IMR-90 (cell line): ENCODE results near the gene WDR3. TPM values are rescaled to one million over a fixed set of nuclear protein-coding genes. Genes with fewer than 3 reads are reported as not detected.

ENCODE experiments used
- ATAC-seq: fragments of 200-7000 bp; cut with Tn5 transposase; 2 replicates; pipeline ENCODE4 v1.9.1; 2020; ENCODE audit warnings: low read depth, mild to moderate bottlenecking, moderate library complexity
- BruUV-seq: library from RNA; stranded (reverse); fragments of 400-500 nt; replicated peaks from 2 replicates; lab custom pipeline; 2021; lab: Mats Ljungman, UMichigan
- CTCF ChIA-PET: fragments of 300-600 bp; formaldehyde crosslinking; extraction: SDS; loops from one replicate; lab custom pipeline; 2021; ENCODE audit warnings: antibody characterized with exemption; lab: Yijun Ruan, JAX
- POLR2A ChIA-PET: fragments of 300-600 bp; sonication (Branson Sonifier 250); formaldehyde crosslinking; loops from one replicate; lab custom pipeline; 2022; ENCODE audit warnings: antibody characterized with exemption; ENCODE audit not compliant: unreplicated experiment; lab: Charles Lee
- DNase-seq: peaks from one replicate; pipeline ENCODE4 v3.0.0; 2013
- H2AFZ ChIP-seq: replicated peaks from 2 replicates; pipeline ENCODE3; 2013; ENCODE audit warnings: low read length, mild to moderate bottlenecking; ENCODE audit not compliant: poor library complexity
- H2AK5ac ChIP-seq: 2 replicates; pipeline ENCODE4 v1.6.1; 2013; ENCODE audit warnings: low read depth, low read length, inconsistent platforms
- H2AK9ac ChIP-seq: replicated peaks from 2 replicates; pipeline ENCODE3; 2013; ENCODE audit warnings: mild to moderate bottlenecking, low read depth, low read length, moderate library complexity; ENCODE audit not compliant: poor library complexity
- H2BK120ac ChIP-seq: 2 replicates; pipeline ENCODE4 v1.6.1; 2013; ENCODE audit warnings: low read depth, low read length, inconsistent platforms
- H2BK15ac ChIP-seq: 3 replicates; pipeline ENCODE4 v1.6.1; 2013; ENCODE audit warnings: low read depth, low read length, inconsistent platforms
- H2BK20ac ChIP-seq: 2 replicates; pipeline ENCODE4 v1.6.1; 2013; ENCODE audit warnings: low read depth, mild to moderate bottlenecking, inconsistent platforms, low read length, moderate library complexity
- H2BK5ac ChIP-seq: 2 replicates; pipeline ENCODE4 v1.6.1; 2013; ENCODE audit warnings: mild to moderate bottlenecking, low read depth, low read length, inconsistent platforms; ENCODE audit not compliant: poor library complexity, severe bottlenecking
- H3K14ac ChIP-seq: replicated peaks from 2 replicates; pipeline ENCODE4 v1.6.1; 2013; ENCODE audit warnings: low read depth, low read length, inconsistent platforms
- H3K18ac ChIP-seq: 2 replicates; pipeline ENCODE4 v1.6.1; 2013; ENCODE audit warnings: low read depth, low read length, control low read depth
- H3K23ac ChIP-seq: 2 replicates; pipeline ENCODE4 v1.6.1; 2013; ENCODE audit warnings: low read depth, low read length, inconsistent platforms
- H3K27ac ChIP-seq: 2 replicates; pipeline ENCODE4 v1.5.1; 2013; ENCODE audit warnings: mild to moderate bottlenecking, control low read depth, low read length; ENCODE audit not compliant: insufficient read depth
- H3K27me3 ChIP-seq: 2 replicates; pipeline ENCODE4 v1.6.1; 2013; ENCODE audit warnings: low read length; ENCODE audit not compliant: control insufficient read depth, insufficient read depth
- H3K36me3 ChIP-seq: 2 replicates; pipeline ENCODE4 v1.6.1; 2013; ENCODE audit warnings: low read length, mixed read lengths; ENCODE audit not compliant: control insufficient read depth, insufficient read depth
- H3K4ac ChIP-seq: 2 replicates; pipeline ENCODE4 v1.6.1; 2013; ENCODE audit warnings: low read depth, low read length, inconsistent platforms
- H3K4me1 ChIP-seq: 2 replicates; pipeline ENCODE4 v1.6.1; 2013; ENCODE audit warnings: low read length, mixed read lengths; ENCODE audit not compliant: control insufficient read depth, insufficient read depth
- H3K4me2 ChIP-seq: 2 replicates; pipeline ENCODE4 v1.6.1; 2013; ENCODE audit warnings: low read depth, mild to moderate bottlenecking, control low read depth, low read length, moderate library complexity
- H3K4me3 ChIP-seq: 2 replicates; pipeline ENCODE4 v1.5.1; 2013; ENCODE audit warnings: low read depth, mild to moderate bottlenecking, control low read depth, low read length, moderate library complexity; ENCODE audit not compliant: insufficient read depth
- H3K56ac ChIP-seq: 2 replicates; pipeline ENCODE4 v1.6.1; 2013; ENCODE audit warnings: low read length, inconsistent platforms; ENCODE audit not compliant: insufficient read depth; ENCODE audit errors: extremely low read depth
- H3K79me1 ChIP-seq, 2 experiments: 2 replicates each; pipeline ENCODE4 v1.6.1; 2013; ENCODE audit warnings: low read length in 2 of 2, inconsistent platforms in 1 of 2, low read depth in 1 of 2
- H3K9ac ChIP-seq: 2 replicates; pipeline ENCODE4 v1.6.1; 2013; ENCODE audit warnings: low read depth, low read length, control low read depth
- H3K9me1 ChIP-seq: 2 replicates; pipeline ENCODE4 v1.6.1; 2013; ENCODE audit warnings: low read length, inconsistent platforms; ENCODE audit not compliant: insufficient read depth
- H3K9me3 ChIP-seq: 2 replicates; pipeline ENCODE4 v1.6.1; 2013; ENCODE audit warnings: low read length; ENCODE audit not compliant: control insufficient read depth, insufficient read depth
- H4K20me1 ChIP-seq: 2 replicates; pipeline ENCODE4 v1.6.1; 2013; ENCODE audit warnings: low read length, inconsistent platforms; ENCODE audit not compliant: insufficient read depth
- H4K5ac ChIP-seq: 2 replicates; pipeline ENCODE4 v1.6.1; 2013; ENCODE audit warnings: mild to moderate bottlenecking, low read depth, low read length, control low read depth
- H4K8ac ChIP-seq, 2 experiments: 2 replicates each; pipeline ENCODE4 v1.6.1; 2013; ENCODE audit warnings: low read depth in 2 of 2, low read length in 2 of 2, control low read depth in 1 of 2, inconsistent platforms in 1 of 2
- H4K91ac ChIP-seq: 2 replicates; pipeline ENCODE4 v1.6.1; 2013; ENCODE audit warnings: low read depth, low read length, inconsistent platforms; ENCODE audit not compliant: insufficient read depth
- BHLHE40 ChIP-seq: fragments of 150-350 bp; IDR thresholded peaks from 2 replicates; pipeline ENCODE4 v1.6.1; 2016; ENCODE audit warnings: mild to moderate bottlenecking, low read depth, low read length
- CEBPB ChIP-seq: IDR thresholded peaks from 2 replicates; pipeline ENCODE4 v1.6.1; 2012; ENCODE audit warnings: low read depth, low read length, improper control_type of control experiment
- CHD1 ChIP-seq: IDR thresholded peaks from 2 replicates; pipeline ENCODE4 v1.6.1; 2012; ENCODE audit warnings: low read depth, low read length, improper control_type of control experiment
- FOS ChIP-seq: fragments of 150-350 bp; IDR thresholded peaks from 2 replicates; pipeline ENCODE4 v1.6.1; 2016; ENCODE audit warnings: low read depth, low read length
- MAFK ChIP-seq: IDR thresholded peaks from 2 replicates; pipeline ENCODE4 v1.6.1; 2012; ENCODE audit warnings: low read depth, low read length, improper control_type of control experiment
- MAZ ChIP-seq: IDR thresholded peaks from 2 replicates; pipeline ENCODE4 v1.6.1; 2012; ENCODE audit warnings: low read depth, mild to moderate bottlenecking, low read length, improper control_type of control experiment, moderate library complexity, borderline replicate concordance
- MXI1 ChIP-seq: IDR thresholded peaks from 2 replicates; pipeline ENCODE4 v1.6.1; 2012; ENCODE audit warnings: low read depth, mild to moderate bottlenecking, low read length, moderate library complexity, borderline replicate concordance
- NFE2L2 ChIP-seq: fragments of 150-350 bp; IDR thresholded peaks from 2 replicates; pipeline ENCODE4 v1.6.1; 2016; ENCODE audit warnings: low read depth, mild to moderate bottlenecking, low read length
- POLR2A ChIP-seq: IDR thresholded peaks from 2 replicates; pipeline ENCODE4 v1.6.1; 2012; ENCODE audit warnings: mild to moderate bottlenecking, low read depth, low read length
- RAD21 ChIP-seq: IDR thresholded peaks from 2 replicates; pipeline ENCODE4 v1.6.1; 2012; ENCODE audit warnings: low read length, improper control_type of control experiment
- RCOR1 ChIP-seq: IDR thresholded peaks from 2 replicates; pipeline ENCODE4 v1.6.1; 2012; ENCODE audit warnings: mild to moderate bottlenecking, low read length, improper control_type of control experiment; ENCODE audit not compliant: insufficient replicate concordance
- RFX5 ChIP-seq: IDR thresholded peaks from 2 replicates; pipeline ENCODE4 v1.8.0; 2012; ENCODE audit warnings: low read depth, mild to moderate bottlenecking, low read length, moderate library complexity
- SMC3 ChIP-seq: fragments of 150-350 bp; IDR thresholded peaks from 2 replicates; pipeline ENCODE4 v1.6.1; 2016; ENCODE audit warnings: low read depth, mild to moderate bottlenecking, antibody characterized with exemption, low read length, moderate library complexity
- WGBS, 2 experiments: methylation state at CpG; one replicate each; pipeline versions ENCODE4 v1.1.5 to v1.1.7; 2013; ENCODE audit warnings: missing lambda C conversion rate in 2 of 2; ENCODE audit not compliant: insufficient read length in 1 of 2; ENCODE audit errors: extremely low coverage in 2 of 2; 5-methylcytosine and 5-hydroxymethylcytosine counted together
- dilution Hi-C: fragments of 300-500 bp; cut with HindIII; formaldehyde crosslinking; loops from one replicate; pipeline ENCODE4 v1.14.3; 2018; ENCODE audit warnings: low sequenced_read_pairs; ENCODE audit not compliant: unreplicated experiment
- in situ Hi-C: fragments of 300-500 bp; cut with MboI; formaldehyde crosslinking; loops from 3 replicates; pipeline ENCODE4 v1.14.3; 2019; ENCODE audit warnings: low sequenced_read_pairs, inconsistent platforms, mixed read lengths
- intact Hi-C: fragments of 100-400 bp; cut with micrococcal nuclease; formaldehyde crosslinking; loops from 2 replicates; pipeline ENCODE4 v1.10.0; 2022
- polyA plus RNA-seq, 3 experiments: library from polyadenylated mRNA; depleted of rRNA; stranded (reverse); fragments of >200 nt; gene quantifications; 2 replicates each; pipeline ENCODE4 v1.2.3, GENCODE V29; 2012; ENCODE audit warnings: low replicate concordance in 1 of 3
- total RNA-seq: library from RNA; depleted of rRNA; stranded (reverse); fragments of >200 nt; gene quantifications from 2 replicates; pipeline ENCODE4 v1.2.3, GENCODE V29; 2012
- TF ChIP-seq, protein P1 (sequence below): fragments of 150-350 bp; IDR thresholded peaks from 2 replicates; pipeline ENCODE4 v1.6.1; 2017; ENCODE audit warnings: mild to moderate bottlenecking, antibody characterized with exemption, low read length, low read depth
- TF ChIP-seq, protein P2 (sequence below): conservative IDR thresholded peaks from 2 replicates; pipeline ENCODE4 v1.5.1; 2012; ENCODE audit warnings: mild to moderate bottlenecking, low read depth, low read length, improper control_type of control experiment

The WDR3 gene
- total and polyA plus RNA-seq, 2 of the 4 experiments (the other 2 are of a cell fraction): 16.7 to 88.5 TPM

DNA sequence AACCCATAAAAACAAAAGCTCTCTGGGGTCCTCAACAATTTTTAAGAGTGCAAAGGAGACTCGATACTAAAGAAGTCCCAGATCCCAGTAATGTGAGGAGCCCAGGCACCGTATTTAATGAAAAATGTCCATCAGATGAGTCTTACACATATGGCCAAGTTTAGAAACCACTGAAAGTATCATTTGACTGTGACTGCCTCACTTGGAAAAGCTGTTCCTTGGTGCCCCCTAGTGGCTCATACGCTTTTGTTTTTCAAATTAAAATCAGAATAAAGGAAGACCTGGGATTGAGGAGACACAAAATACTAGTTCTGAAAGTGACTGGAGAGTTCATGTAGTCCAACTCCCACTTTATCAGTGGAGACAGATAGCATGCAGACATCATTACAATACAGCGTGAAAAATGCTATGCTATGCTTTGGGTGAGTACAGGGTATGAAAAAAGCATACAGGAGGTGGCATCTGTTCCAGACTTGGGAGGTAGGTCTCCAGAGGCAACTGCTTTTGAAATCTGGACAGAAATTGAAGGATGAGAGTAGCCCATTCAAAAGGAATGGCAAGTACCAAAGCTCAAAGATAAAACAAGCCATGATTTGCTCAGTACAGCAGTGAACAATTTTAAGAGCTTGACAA is 33.9 kb upstream of the WDR3 start:
- ChIA-PET POLR2A (interaction anchor here (0.5 to 0.6 kb wide), 2 partner anchors 86 to 138 kb away, joined by 3 read pairs; no protein-coding TSS in a partner anchor), CTCF (interaction anchor here (0.6 to 2.8 kb wide), 18 partner anchors 9 to 383 kb away, joined by 3 to 16 read pairs (median 3); no protein-coding TSS in a partner anchor)
- H3K4me1 ChIP-seq: peaks cover 2% of the 10 kb centered on the region; the same call in 1 of the 2 replicates
- peak overlapping the region; percentile 55; the same call in 1 of the 2 replicates for H4K5ac ChIP-seq
- H3K4ac ChIP-seq: peak overlapping the region; percentile 87
- WGBS, 2 experiments: 17% methylated on average over 2 of the region's 4 CpGs; no CpG with 5 or more reads in 1 of the 2 experiments
- H3K18ac ChIP-seq: no peak overlapping the region; the same call in 1 of the 2 replicates
- H3K14ac ChIP-seq: peak overlapping the region; percentile 88
- H4K91ac ChIP-seq: peak overlapping the region; percentile 87
- peak; percentile 89 for ATAC-seq
- H3K27me3 ChIP-seq: no peaks in the 10 kb centered on the region
- in situ Hi-C loops: loop anchor here (25.0 kb wide), 1 partner anchor 133 kb away; no protein-coding TSS in a partner anchor
- H2AK5ac ChIP-seq: peak overlapping the region; percentile 81; the same call in 1 of the 2 replicates
- no peak overlapping the region for H3K4me3 ChIP-seq
- H3K4me2 ChIP-seq: no peak overlapping the region
- no peak overlapping the region for H3K9ac ChIP-seq
- H3K9me3 ChIP-seq: no peaks in the 10 kb centered on the region
- H3K27ac ChIP-seq: no peak overlapping the region
- H3K23ac ChIP-seq: peak overlapping the region; percentile 76; the same call in 1 of the 2 replicates
- H2AFZ ChIP-seq: no peak overlapping the region
- peak overlapping the region; percentile 97 for H2BK120ac ChIP-seq
- BruUV-seq: no TSS peak
- peaks cover 2% of the 10 kb centered on the region; the same call in 1 of the 2 replicates for H3K36me3 ChIP-seq
- H2BK5ac ChIP-seq: peak overlapping the region; percentile 86
- intact Hi-C loops: loop anchor here (1.0 to 10.0 kb wide), 8 partner anchors 137 to 821 kb away; partner anchors contain the start of genes MAN1A2 and TENT5C
- H4K8ac ChIP-seq: peak overlapping the region in 1 of 2 experiments; percentile 92; a peak in 2 of 4 replicates
- no peak overlapping the region for H2AK9ac ChIP-seq
- no peaks in the 10 kb centered on the region for H4K20me1 ChIP-seq
- peak overlapping the region; percentile 90 for H2BK15ac ChIP-seq
- peaks cover 5 to 19% of the 10 kb centered on the region in 2 experiments; a peak in 3 of 4 replicates for H3K79me1 ChIP-seq
- no peaks in the 10 kb centered on the region for H3K9me1 ChIP-seq
- peak overlapping the region; percentile 93 for H2BK20ac ChIP-seq
- H3K56ac ChIP-seq: peak overlapping the region; percentile 50; the same call in 1 of the 2 replicates
- peak; percentile 92 for DNase-seq
- dilution Hi-C loops: no loop called here
- TF ChIP-seq CHD1 (no peak), SMC3 (peak; percentile 97), MXI1 (no peak), MAFK (no peak), MAZ (no peak), FOS (no peak), NFE2L2 (no peak), BHLHE40 (no peak), CEBPB (no peak), POLR2A (no peak; the same call in 1 of the 2 replicates), RCOR1 (no peak), RAD21 (peak; percentile 97), RFX5 (no peak)
- TF ChIP-seq, protein P1, sequence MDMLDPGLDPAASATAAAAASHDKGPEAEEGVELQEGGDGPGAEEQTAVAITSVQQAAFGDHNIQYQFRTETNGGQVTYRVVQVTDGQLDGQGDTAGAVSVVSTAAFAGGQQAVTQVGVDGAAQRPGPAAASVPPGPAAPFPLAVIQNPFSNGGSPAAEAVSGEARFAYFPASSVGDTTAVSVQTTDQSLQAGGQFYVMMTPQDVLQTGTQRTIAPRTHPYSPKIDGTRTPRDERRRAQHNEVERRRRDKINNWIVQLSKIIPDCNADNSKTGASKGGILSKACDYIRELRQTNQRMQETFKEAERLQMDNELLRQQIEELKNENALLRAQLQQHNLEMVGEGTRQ: no peak
- TF ChIP-seq, protein P2, sequence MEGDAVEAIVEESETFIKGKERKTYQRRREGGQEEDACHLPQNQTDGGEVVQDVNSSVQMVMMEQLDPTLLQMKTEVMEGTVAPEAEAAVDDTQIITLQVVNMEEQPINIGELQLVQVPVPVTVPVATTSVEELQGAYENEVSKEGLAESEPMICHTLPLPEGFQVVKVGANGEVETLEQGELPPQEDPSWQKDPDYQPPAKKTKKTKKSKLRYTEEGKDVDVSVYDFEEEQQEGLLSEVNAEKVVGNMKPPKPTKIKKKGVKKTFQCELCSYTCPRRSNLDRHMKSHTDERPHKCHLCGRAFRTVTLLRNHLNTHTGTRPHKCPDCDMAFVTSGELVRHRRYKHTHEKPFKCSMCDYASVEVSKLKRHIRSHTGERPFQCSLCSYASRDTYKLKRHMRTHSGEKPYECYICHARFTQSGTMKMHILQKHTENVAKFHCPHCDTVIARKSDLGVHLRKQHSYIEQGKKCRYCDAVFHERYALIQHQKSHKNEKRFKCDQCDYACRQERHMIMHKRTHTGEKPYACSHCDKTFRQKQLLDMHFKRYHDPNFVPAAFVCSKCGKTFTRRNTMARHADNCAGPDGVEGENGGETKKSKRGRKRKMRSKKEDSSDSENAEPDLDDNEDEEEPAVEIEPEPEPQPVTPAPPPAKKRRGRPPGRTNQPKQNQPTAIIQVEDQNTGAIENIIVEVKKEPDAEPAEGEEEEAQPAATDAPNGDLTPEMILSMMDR: peak; percentile 94
